ENCODE measurements around the gene PCSK6.

DNA sequence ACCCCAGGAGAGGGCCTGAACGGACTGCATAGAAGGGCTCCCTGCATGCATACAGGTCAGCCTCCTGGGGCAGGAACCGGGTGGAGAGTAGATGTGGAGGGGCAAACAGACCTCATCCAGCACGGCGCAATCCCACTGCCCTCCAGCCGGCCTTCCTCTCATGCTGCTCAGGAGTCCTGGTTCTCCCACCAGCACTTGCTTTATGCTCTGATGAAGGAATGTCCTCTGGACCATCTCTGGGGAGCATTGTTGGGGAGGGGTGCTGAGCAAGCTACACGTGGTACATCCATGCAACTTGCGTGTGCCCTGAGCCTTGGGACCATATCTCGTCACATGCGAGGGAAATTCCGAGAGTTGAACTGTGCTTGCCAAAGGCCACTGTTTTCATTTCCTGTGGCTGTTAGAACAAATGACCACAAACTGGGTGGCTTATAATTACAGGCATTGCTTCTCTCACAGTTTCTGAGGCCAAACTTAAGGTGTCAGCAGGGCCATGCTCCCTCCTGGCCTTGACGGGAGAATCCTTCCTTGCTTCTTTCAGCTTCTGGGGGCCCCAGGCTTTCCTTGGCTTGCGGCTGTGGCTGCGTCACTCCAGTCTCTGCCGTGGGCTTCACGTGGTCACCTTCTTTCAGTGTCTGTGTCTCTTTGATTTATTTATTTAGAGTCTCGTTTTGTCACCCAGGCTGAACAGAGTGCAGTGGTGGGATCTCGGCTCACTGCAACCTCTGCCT lies 224.4 kb downstream of the PCSK6 start:
- TF ChIP-seq, protein P1, sequence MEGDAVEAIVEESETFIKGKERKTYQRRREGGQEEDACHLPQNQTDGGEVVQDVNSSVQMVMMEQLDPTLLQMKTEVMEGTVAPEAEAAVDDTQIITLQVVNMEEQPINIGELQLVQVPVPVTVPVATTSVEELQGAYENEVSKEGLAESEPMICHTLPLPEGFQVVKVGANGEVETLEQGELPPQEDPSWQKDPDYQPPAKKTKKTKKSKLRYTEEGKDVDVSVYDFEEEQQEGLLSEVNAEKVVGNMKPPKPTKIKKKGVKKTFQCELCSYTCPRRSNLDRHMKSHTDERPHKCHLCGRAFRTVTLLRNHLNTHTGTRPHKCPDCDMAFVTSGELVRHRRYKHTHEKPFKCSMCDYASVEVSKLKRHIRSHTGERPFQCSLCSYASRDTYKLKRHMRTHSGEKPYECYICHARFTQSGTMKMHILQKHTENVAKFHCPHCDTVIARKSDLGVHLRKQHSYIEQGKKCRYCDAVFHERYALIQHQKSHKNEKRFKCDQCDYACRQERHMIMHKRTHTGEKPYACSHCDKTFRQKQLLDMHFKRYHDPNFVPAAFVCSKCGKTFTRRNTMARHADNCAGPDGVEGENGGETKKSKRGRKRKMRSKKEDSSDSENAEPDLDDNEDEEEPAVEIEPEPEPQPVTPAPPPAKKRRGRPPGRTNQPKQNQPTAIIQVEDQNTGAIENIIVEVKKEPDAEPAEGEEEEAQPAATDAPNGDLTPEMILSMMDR (conservative IDR thresholded peaks at IDR 0.05): no peak
- TF ChIP-seq EZH2 (IDR thresholded peaks at IDR 0.05; ENCODE audit: low read depth): no peak
